B cell (primary cell): ENCODE data around the gene CLK1.

Source experiments
- CTCF ChIP-seq: fragments of 200-600 bp; IDR thresholded peaks from one replicate; pipeline ENCODE4 v1.8.0; 2022; ENCODE audit warnings: antibody characterized with exemption, mild to moderate bottlenecking
- EZH2 ChIP-seq: IDR thresholded peaks from 2 replicates; pipeline ENCODE4 v1.6.1; 2012; ENCODE audit warnings: borderline replicate concordance, low read depth, mild to moderate bottlenecking, moderate library complexity, low read length; ENCODE audit not compliant: insufficient read depth, poor library complexity, severe bottlenecking

- peak; percentile 94 for TF ChIP-seq CTCF
- no peak for TF ChIP-seq EZH2
Observed at GRCh38 chr2:200901459-200902072, 37.1 kb upstream of the CLK1 start.
